Suprapubic skin (tissue), 4 donors: ENCODE data around the gene CAT. TPM values are rescaled to one million over a fixed set of nuclear protein-coding genes. Genes with fewer than 3 reads are reported as not detected.

Experiments
- DNase-seq, 2 donors: peaks; one replicate each; pipeline ENCODE4 v3.0.0-alpha.2; 2019; ENCODE audit warnings: low spot score in 2 of 2
- H3K27ac ChIP-seq: fragments of 200-600 bp; sonication (generic); one replicate; pipeline ENCODE4 v1.5.1; 2019
- H3K27me3 ChIP-seq: fragments of 200-600 bp; sonication (generic); one replicate; pipeline ENCODE4 v1.5.1; 2019
- H3K36me3 ChIP-seq: fragments of 200-600 bp; sonication (generic); one replicate; pipeline ENCODE4 v1.5.1; 2019
- H3K4me1 ChIP-seq: fragments of 200-600 bp; sonication (generic); one replicate; pipeline ENCODE4 v1.5.1; 2019
- H3K4me3 ChIP-seq: fragments of 200-600 bp; sonication (generic); one replicate; pipeline ENCODE4 v1.5.1; 2019; ENCODE audit warnings: mild to moderate bottlenecking
- H3K9me3 ChIP-seq: fragments of 200-600 bp; sonication (generic); one replicate; pipeline ENCODE4 v1.5.1; 2019
- CTCF ChIP-seq, 2 donors: fragments of 200-600 bp in 1 of 2; fragments of 450-650 bp in 1 of 2; sonication (generic) in 1 of 2; IDR thresholded peaks; one replicate each; pipeline ENCODE4 v1.5.1; 2016 to 2019; ENCODE audit warnings: antibody characterized with exemption in 2 of 2, mild to moderate bottlenecking in 1 of 2, moderate library complexity in 1 of 2
- EP300 ChIP-seq: sonication (generic); formaldehyde crosslinking; IDR thresholded peaks from one replicate; pipeline ENCODE4 v1.6.1; 2017; ENCODE audit warnings: antibody characterized with exemption
- POLR2A ChIP-seq, 2 donors: fragments of 450-650 bp; IDR thresholded peaks; one replicate each; pipeline ENCODE4 v1.6.1; 2017; ENCODE audit warnings: antibody characterized with exemption in 2 of 2, mild to moderate bottlenecking in 2 of 2, moderate library complexity in 2 of 2
- POLR2AphosphoS5 ChIP-seq, 3 donors: sonication (generic); formaldehyde crosslinking; IDR thresholded peaks; one replicate each; pipeline ENCODE4 v1.6.1; 2017; ENCODE audit warnings: antibody characterized with exemption in 3 of 3
- WGBS: methylation state at CpG from one replicate; pipeline ENCODE4 v1.1.5; 2018; 5-methylcytosine and 5-hydroxymethylcytosine counted together
- total RNA-seq, 4 donors: library from RNA; depleted of rRNA; stranded (reverse); fragments of >200 nt; gene quantifications; one replicate each; pipeline ENCODE4 v1.1.0, GENCODE V29; 2016

Gene CAT
- total RNA-seq, 4 donors from 2014 or later, result 122 to 193 (median 133) TPM

DNA sequence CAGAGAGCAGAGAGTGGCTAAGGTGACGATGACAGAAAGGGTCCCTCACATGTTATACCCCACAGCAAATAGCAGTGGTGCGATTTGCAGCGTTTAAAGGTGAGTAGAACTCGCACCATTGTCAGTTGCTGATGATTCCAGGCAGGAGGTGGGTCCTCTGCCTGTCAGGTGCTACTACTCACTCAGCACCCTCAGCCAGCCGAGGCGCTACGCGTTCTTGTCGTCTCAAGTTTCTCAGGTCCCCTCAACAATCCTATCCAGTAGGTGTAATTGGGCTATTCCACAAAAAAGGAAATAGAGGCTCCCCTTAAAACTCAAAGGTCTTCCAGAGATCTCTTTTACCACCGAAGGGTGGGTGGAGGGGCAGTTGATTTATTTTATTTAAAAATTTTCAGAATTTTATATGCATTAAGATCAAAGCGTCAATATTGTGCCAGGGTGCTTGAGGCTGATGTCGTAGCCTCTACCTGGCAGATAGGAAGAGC lies 56.5 kb downstream of the CAT start:
- H3K4me1 ChIP-seq, result no peaks in the 10 kb centered on the region
- DNase-seq, result no peak
- H3K27me3 ChIP-seq, result peaks cover 4% of the 10 kb centered on the region
- no peak overlapping the region for H3K4me3 ChIP-seq
- no peaks in the 10 kb centered on the region for H3K36me3 ChIP-seq
- WGBS, result 93% methylated on average over 12 of the region's 12 CpGs
- H3K9me3 ChIP-seq, result no peaks in the 10 kb centered on the region
- no peak overlapping the region for H3K27ac ChIP-seq
- TF ChIP-seq POLR2AphosphoS5 (IDR thresholded peaks at IDR 0.05) (no peak), CTCF (IDR thresholded peaks at IDR 0.05) (no peak), POLR2A (IDR thresholded peaks at IDR 0.05) (no peak), EP300 (no peak)

GRCh38 chr11:34495724-34496377 lies 57.1 kb downstream of the CAT start:
- DNase-seq, result no peak

GRCh38 chr11:34499719-34500500 lies 61.2 kb downstream of the CAT start:
- Histone ChIP-seq H3K27ac (no peak overlapping the region), H3K36me3 (no peaks in the 10 kb centered on the region), H3K27me3 (peaks cover 4% of the 10 kb centered on the region), H3K4me1 (peaks cover 14% of the 10 kb centered on the region), H3K4me3 (no peak overlapping the region), H3K9me3 (no peaks in the 10 kb centered on the region)
- 36% methylated on average over 3 of the region's 3 CpGs for WGBS
- TF ChIP-seq POLR2A (IDR thresholded peaks at IDR 0.05) (no peak), POLR2AphosphoS5 (IDR thresholded peaks at IDR 0.05) (no peak), CTCF (IDR thresholded peaks at IDR 0.05) (no peak), EP300 (no peak)
- DNase-seq, result no peak

More at GRCh38 chr11:34495724-34496377, 57.1 kb downstream of the CAT start:
- 68% methylated on average over 19 of the region's 26 CpGs for WGBS
- no peaks in the 10 kb centered on the region for H3K9me3 ChIP-seq
- TF ChIP-seq EP300, result no peak
- TF ChIP-seq POLR2A (IDR thresholded peaks at IDR 0.05), result no peak
- no peak for TF ChIP-seq CTCF (IDR thresholded peaks at IDR 0.05)
- no peak for TF ChIP-seq POLR2AphosphoS5 (IDR thresholded peaks at IDR 0.05)
- H3K4me1 ChIP-seq, result no peaks in the 10 kb centered on the region
- H3K4me3 ChIP-seq, result no peak overlapping the region
- H3K27ac ChIP-seq, result no peak overlapping the region
- no peaks in the 10 kb centered on the region for H3K36me3 ChIP-seq
- H3K27me3 ChIP-seq, result peaks cover 4% of the 10 kb centered on the region

DNA sequence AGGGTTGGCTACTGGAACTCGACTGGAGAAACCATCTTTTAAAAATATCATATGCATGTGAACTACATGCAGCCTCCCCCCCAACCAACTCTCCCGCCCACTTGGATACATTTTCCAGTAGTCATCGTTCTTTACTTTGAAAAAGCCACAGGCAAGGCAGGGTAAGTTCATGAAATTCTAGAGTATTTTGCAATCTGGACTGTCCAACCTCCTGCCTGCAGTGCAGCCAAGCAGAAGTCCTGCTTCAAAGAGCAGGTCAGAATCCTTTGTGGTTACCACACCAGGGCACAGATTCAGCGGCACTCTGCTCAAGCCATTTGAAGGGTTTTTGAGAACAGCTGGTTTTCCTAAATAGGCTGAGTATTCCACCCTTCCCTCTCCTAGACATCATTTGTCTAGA lies 62.8 kb downstream of the CAT start:
- Histone ChIP-seq H3K9me3 (no peaks in the 10 kb centered on the region), H3K27ac (peak overlapping the region; percentile 29), H3K36me3 (no peaks in the 10 kb centered on the region), H3K4me1 (peaks cover 14% of the 10 kb centered on the region), H3K27me3 (no peaks in the 10 kb centered on the region), H3K4me3 (no peak overlapping the region)
- TF ChIP-seq POLR2AphosphoS5 (IDR thresholded peaks at IDR 0.05) (no peak), CTCF (IDR thresholded peaks at IDR 0.05) (no peak), POLR2A (IDR thresholded peaks at IDR 0.05) (no peak), EP300 (no peak)
- DNase-seq, result no peak
- 37% methylated on average over 4 of the region's 4 CpGs for WGBS

DNA sequence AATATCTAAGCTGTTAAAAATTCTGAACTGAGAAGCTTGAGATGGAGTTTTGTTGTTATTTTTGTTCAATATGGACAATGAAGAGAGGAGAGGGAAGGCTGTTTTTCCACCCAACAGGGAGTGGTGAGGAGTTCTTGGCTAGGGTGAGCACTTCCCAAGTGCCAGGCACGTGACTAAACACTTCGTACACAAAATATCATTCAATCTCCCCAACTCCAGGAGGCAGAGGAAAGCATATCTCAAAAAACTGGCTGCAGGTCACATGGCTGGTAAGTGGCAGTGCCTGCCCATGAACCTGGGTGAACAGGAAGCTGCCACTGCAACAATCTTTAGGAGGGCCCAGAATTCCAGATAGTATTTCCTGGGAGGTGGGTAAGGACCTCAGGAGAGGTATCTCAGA lies 63.2 kb downstream of the CAT start:
- no peaks in the 10 kb centered on the region for H3K9me3 ChIP-seq
- H3K4me1 ChIP-seq, result peaks cover 14% of the 10 kb centered on the region
- no peaks in the 10 kb centered on the region for H3K36me3 ChIP-seq
- 15% methylated on average over 2 of the region's 2 CpGs for WGBS
- H3K27me3 ChIP-seq, result no peaks in the 10 kb centered on the region
- TF ChIP-seq POLR2AphosphoS5 (IDR thresholded peaks at IDR 0.05) (no peak), POLR2A (IDR thresholded peaks at IDR 0.05) (no peak), CTCF (IDR thresholded peaks at IDR 0.05) (no peak), EP300 (no peak)
- H3K4me3 ChIP-seq, result no peak overlapping the region
- peak overlapping the region; percentile 29 for H3K27ac ChIP-seq
- DNase-seq, result no peak
